OCI-LY3 (cell line): ENCODE measurements around the gene TWIST2.

Experiments used
- H2AFZ ChIP-seq: fragments of 200-600, 300-600 bp; shearing (Covaris generic); 2 replicates; pipeline ENCODE4 v1.6.0; 2014; ENCODE audit warnings: antibody characterized with exemption, low read depth, low read length
- H3K27ac ChIP-seq: fragments of 200-600, 300-600 bp; sonication (generic); 2 replicates; pipeline ENCODE4 v1.5.1; 2014; ENCODE audit warnings: mild to moderate bottlenecking, low read length, moderate library complexity, mixed read lengths
- H3K27me3 ChIP-seq: fragments of 200-600, 300-600 bp; sonication (generic); 2 replicates; pipeline ENCODE4 v1.6.1; 2014; ENCODE audit warnings: low read depth, low read length, mixed read lengths
- H3K36me3 ChIP-seq: fragments of 200-600, 300-600 bp; sonication (generic); replicated peaks from 2 replicates; pipeline ENCODE3; 2014; ENCODE audit warnings: low read depth, low read length, mixed read lengths
- H3K4me1 ChIP-seq: fragments of 300-600, 200-600 bp; sonication (generic); 2 replicates; pipeline ENCODE4 v1.6.1; 2014; ENCODE audit warnings: low read length, mixed read lengths
- H3K4me2 ChIP-seq: fragments of 200-600, 300-600 bp; sonication (generic); 2 replicates; pipeline ENCODE4 v1.6.1; 2014; ENCODE audit warnings: low read length, mixed read lengths
- H3K4me3 ChIP-seq: fragments of 300-600, 200-600 bp; sonication (generic); 2 replicates; pipeline ENCODE4 v1.5.1; 2014; ENCODE audit warnings: antibody characterized with exemption, mild to moderate bottlenecking, low read length, moderate library complexity
- H3K79me2 ChIP-seq: fragments of 300-600, 200-600 bp; shearing (Covaris generic); 2 replicates; pipeline ENCODE4 v1.6.1; 2014; ENCODE audit warnings: mild to moderate bottlenecking, low read length, mixed read lengths
- H3K9ac ChIP-seq: fragments of 300-600, 200-600 bp; shearing (Covaris generic); 2 replicates; pipeline ENCODE4 v1.6.0; 2014; ENCODE audit warnings: mild to moderate bottlenecking, low read length, moderate library complexity
- H3K9me3 ChIP-seq: fragments of 200-600, 300-600 bp; shearing (Covaris generic); 2 replicates; pipeline ENCODE4 v1.6.1; 2014; ENCODE audit warnings: low read length, mixed read lengths; ENCODE audit not compliant: insufficient read depth
- H4K20me1 ChIP-seq: fragments of 200-600, 300-600 bp; sonication (generic); 2 replicates; pipeline ENCODE4 v1.6.1; 2016; ENCODE audit warnings: low read length, mixed read lengths; ENCODE audit not compliant: insufficient read depth
- CTCF ChIP-seq: fragments of 200-600, 300-600 bp; sonication (generic); IDR thresholded peaks from 2 replicates; pipeline ENCODE4 v1.5.1; 2014; ENCODE audit warnings: antibody characterized with exemption, low read length, low read depth
- EZH2phosphoT487 ChIP-seq: fragments of 200-600 bp; shearing (Covaris generic); IDR thresholded peaks from 2 replicates; pipeline ENCODE4 v1.6.1; 2018; ENCODE audit warnings: antibody characterized with exemption, mixed run types, low read depth

TWIST2 gene

DNA sequence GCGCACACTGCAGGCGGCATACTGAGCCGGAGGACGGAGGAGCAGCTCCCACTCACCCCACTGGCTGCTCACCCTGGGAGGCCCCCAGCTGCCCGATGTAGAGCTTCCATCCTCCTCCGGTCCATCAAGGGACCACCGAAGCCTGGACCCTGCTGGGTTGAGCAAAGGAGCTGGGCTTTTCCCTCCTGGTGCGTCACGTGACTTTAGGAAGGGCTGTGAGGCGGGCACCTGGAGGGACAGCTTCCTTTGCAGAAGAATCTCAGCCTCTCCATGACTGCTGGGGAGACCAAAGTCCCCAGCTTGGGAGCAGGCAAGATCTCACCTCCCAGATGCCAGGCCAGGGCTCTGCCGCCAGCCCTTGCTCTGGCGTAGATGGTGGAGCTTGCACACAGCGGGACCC is 102.7 kb downstream of the TWIST2 start:
- Histone ChIP-seq H3K9me3 (no peaks in the 10 kb centered on the region), H3K4me3 (no peak overlapping the region), H3K9ac (no peak overlapping the region), H4K20me1 (no peaks in the 10 kb centered on the region), H3K27me3 (no peaks in the 10 kb centered on the region), H3K4me1 (no peaks in the 10 kb centered on the region), H3K27ac (no peak overlapping the region), H3K79me2 (no peaks in the 10 kb centered on the region), H3K4me2 (no peak overlapping the region), H2AFZ (no peak overlapping the region), H3K36me3 (no peaks in the 10 kb centered on the region)
- no peak for TF ChIP-seq EZH2phosphoT487
- no peak for TF ChIP-seq CTCF

GRCh38 chr2:238952261-238952919 is 104.5 kb downstream of the TWIST2 start:
- Histone ChIP-seq H3K79me2 (no peaks in the 10 kb centered on the region), H3K27me3 (no peaks in the 10 kb centered on the region), H3K9ac (no peak overlapping the region), H4K20me1 (no peaks in the 10 kb centered on the region), H2AFZ (no peak overlapping the region), H3K4me3 (no peak overlapping the region), H3K36me3 (no peaks in the 10 kb centered on the region), H3K9me3 (no peaks in the 10 kb centered on the region), H3K27ac (no peak overlapping the region), H3K4me2 (no peak overlapping the region), H3K4me1 (no peaks in the 10 kb centered on the region)
- TF ChIP-seq CTCF (no peak), EZH2phosphoT487 (no peak)

GRCh38 chr2:238954841-238955591 is 107.1 kb downstream of the TWIST2 start:
- no peak overlapping the region for H3K9ac ChIP-seq
- no peak for TF ChIP-seq CTCF
- TF ChIP-seq EZH2phosphoT487 = no peak

GRCh38 chr2:238955648-238956531 is 108.0 kb downstream of the TWIST2 start:
- H3K36me3 ChIP-seq = no peaks in the 10 kb centered on the region
- TF ChIP-seq EZH2phosphoT487 (no peak), CTCF (no peak)

More at GRCh38 chr2:238954841-238955591, 107.1 kb downstream of the TWIST2 start:
- Histone ChIP-seq H3K79me2 (no peaks in the 10 kb centered on the region), H3K4me2 (no peak overlapping the region), H3K27ac (no peak overlapping the region), H3K27me3 (no peaks in the 10 kb centered on the region), H3K4me3 (no peak overlapping the region), H3K4me1 (no peaks in the 10 kb centered on the region), H2AFZ (no peak overlapping the region), H3K36me3 (no peaks in the 10 kb centered on the region), H4K20me1 (no peaks in the 10 kb centered on the region), H3K9me3 (no peaks in the 10 kb centered on the region)

More at GRCh38 chr2:238955648-238956531, 108.0 kb downstream of the TWIST2 start:
- Histone ChIP-seq H3K27me3 (no peaks in the 10 kb centered on the region), H3K9me3 (no peaks in the 10 kb centered on the region), H4K20me1 (no peaks in the 10 kb centered on the region), H3K9ac (no peak overlapping the region), H3K4me1 (no peaks in the 10 kb centered on the region), H3K4me2 (no peak overlapping the region), H3K27ac (no peak overlapping the region), H3K79me2 (no peaks in the 10 kb centered on the region), H3K4me3 (no peak overlapping the region), H2AFZ (no peak overlapping the region)
